ENCODE data around the gene C16orf74.

Gene C16orf74

GRCh38 chr16:85777583-85778310 is 26.9 kb upstream of the C16orf74 start:
- H3K36me3 ChIP-seq (ENCODE audit: control insufficient read depth, insufficient read depth, low read length), result peaks cover 45% of the 10 kb centered on the region
- H3K4me1 ChIP-seq (ENCODE audit: control insufficient read depth, insufficient read depth, low read length, poor library complexity, severe bottlenecking), result no peaks in the 10 kb centered on the region
- no peak overlapping the region for H3K27ac ChIP-seq (ENCODE audit: insufficient read depth, low read length, poor library complexity, severe bottlenecking)
- no peak overlapping the region for H3K4me3 ChIP-seq (ENCODE audit: insufficient read depth, low read depth, low read length, poor library complexity, severe bottlenecking)
- no peak for DNase-seq
- H3K9me3 ChIP-seq (ENCODE audit: control insufficient read depth, low read length), result no peaks in the 10 kb centered on the region
- H3K27me3 ChIP-seq (replicated peaks; ENCODE audit: control insufficient read depth, insufficient read depth, low read length, poor library complexity, severe bottlenecking), result no peaks in the 10 kb centered on the region

GRCh38 chr16:85774811-85775210 is 23.9 kb upstream of the C16orf74 start:
- no peak for DNase-seq
- no peak overlapping the region for H3K4me3 ChIP-seq (ENCODE audit: insufficient read depth, low read depth, low read length, poor library complexity, severe bottlenecking)
- no peak overlapping the region for H3K27ac ChIP-seq (ENCODE audit: insufficient read depth, low read length, poor library complexity, severe bottlenecking)
- H3K9me3 ChIP-seq (ENCODE audit: control insufficient read depth, low read length), result no peaks in the 10 kb centered on the region
- H3K36me3 ChIP-seq (ENCODE audit: control insufficient read depth, insufficient read depth, low read length), result peaks cover 18% of the 10 kb centered on the region
- no peaks in the 10 kb centered on the region for H3K4me1 ChIP-seq (ENCODE audit: control insufficient read depth, insufficient read depth, low read length, poor library complexity, severe bottlenecking)
- no peaks in the 10 kb centered on the region for H3K27me3 ChIP-seq (replicated peaks; ENCODE audit: control insufficient read depth, insufficient read depth, low read length, poor library complexity, severe bottlenecking)

DNA sequence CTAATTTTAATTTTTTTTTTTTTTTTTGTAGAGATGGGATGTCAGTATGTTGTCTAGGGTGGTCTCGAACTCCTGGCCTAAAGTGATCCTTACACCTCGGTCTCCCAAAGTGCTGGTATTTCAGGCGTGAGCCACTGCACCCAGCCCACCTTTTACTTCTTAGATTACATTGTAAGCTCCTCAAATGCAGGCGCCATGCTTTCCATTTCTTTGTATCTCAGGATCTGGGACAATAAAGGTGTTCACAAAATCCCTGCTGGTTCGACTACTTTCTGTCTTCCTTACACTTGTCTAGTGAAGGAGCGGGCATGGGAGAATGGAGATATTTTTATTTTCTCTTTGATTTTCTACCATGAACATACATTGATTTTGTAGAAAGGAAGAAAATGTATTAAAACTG is 23.2 kb upstream of the C16orf74 start:
- H3K27me3 ChIP-seq (replicated peaks; ENCODE audit: control insufficient read depth, insufficient read depth, low read length, poor library complexity, severe bottlenecking), result no peaks in the 10 kb centered on the region
- H3K27ac ChIP-seq (ENCODE audit: insufficient read depth, low read length, poor library complexity, severe bottlenecking), result no peak overlapping the region
- H3K9me3 ChIP-seq (ENCODE audit: control insufficient read depth, low read length), result no peaks in the 10 kb centered on the region
- no peak overlapping the region for H3K4me3 ChIP-seq (ENCODE audit: insufficient read depth, low read depth, low read length, poor library complexity, severe bottlenecking)
- H3K4me1 ChIP-seq (ENCODE audit: control insufficient read depth, insufficient read depth, low read length, poor library complexity, severe bottlenecking), result no peaks in the 10 kb centered on the region
- no peak for DNase-seq
- H3K36me3 ChIP-seq (ENCODE audit: control insufficient read depth, insufficient read depth, low read length), result peaks cover 11% of the 10 kb centered on the region

DNA sequence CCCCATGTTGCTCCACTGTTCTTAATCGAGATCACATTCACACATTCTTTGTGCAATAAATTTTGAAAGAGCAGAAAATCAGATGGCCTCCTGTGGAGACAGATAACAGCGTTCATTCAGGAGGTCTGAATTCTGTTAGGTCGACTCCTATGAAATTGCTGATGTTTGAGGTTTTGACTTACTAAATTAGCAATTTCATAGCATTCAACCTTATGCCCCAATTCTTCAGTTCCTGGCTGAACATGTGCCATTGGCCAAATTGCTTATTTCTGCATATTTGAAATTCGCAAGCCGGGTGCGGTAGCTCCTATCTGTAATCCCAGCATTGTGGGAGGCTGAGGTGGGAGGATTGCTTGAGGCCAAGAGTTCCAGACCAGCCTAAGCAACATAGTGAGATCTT is 22.1 kb upstream of the C16orf74 start:
- no peak for DNase-seq
- no peak overlapping the region for H3K27ac ChIP-seq (ENCODE audit: insufficient read depth, low read length, poor library complexity, severe bottlenecking)
- peaks cover under 1% of the 10 kb centered on the region for H3K36me3 ChIP-seq (ENCODE audit: control insufficient read depth, insufficient read depth, low read length)
- H3K4me1 ChIP-seq (ENCODE audit: control insufficient read depth, insufficient read depth, low read length, poor library complexity, severe bottlenecking), result no peaks in the 10 kb centered on the region
- H3K9me3 ChIP-seq (ENCODE audit: control insufficient read depth, low read length), result no peaks in the 10 kb centered on the region
- H3K4me3 ChIP-seq (ENCODE audit: insufficient read depth, low read depth, low read length, poor library complexity, severe bottlenecking), result no peak overlapping the region
- no peaks in the 10 kb centered on the region for H3K27me3 ChIP-seq (replicated peaks; ENCODE audit: control insufficient read depth, insufficient read depth, low read length, poor library complexity, severe bottlenecking)

GRCh38 chr16:85770741-85771140 is 19.8 kb upstream of the C16orf74 start:
- H3K4me1 ChIP-seq (ENCODE audit: control insufficient read depth, insufficient read depth, low read length, poor library complexity, severe bottlenecking), result no peaks in the 10 kb centered on the region
- H3K4me3 ChIP-seq (ENCODE audit: insufficient read depth, low read depth, low read length, poor library complexity, severe bottlenecking), result no peak overlapping the region
- no peak for DNase-seq
- H3K27me3 ChIP-seq (replicated peaks; ENCODE audit: control insufficient read depth, insufficient read depth, low read length, poor library complexity, severe bottlenecking), result no peaks in the 10 kb centered on the region
- H3K27ac ChIP-seq (ENCODE audit: insufficient read depth, low read length, poor library complexity, severe bottlenecking), result no peak overlapping the region
- H3K9me3 ChIP-seq (ENCODE audit: control insufficient read depth, low read length), result no peaks in the 10 kb centered on the region
- no peaks in the 10 kb centered on the region for H3K36me3 ChIP-seq (ENCODE audit: control insufficient read depth, insufficient read depth, low read length)

DNA sequence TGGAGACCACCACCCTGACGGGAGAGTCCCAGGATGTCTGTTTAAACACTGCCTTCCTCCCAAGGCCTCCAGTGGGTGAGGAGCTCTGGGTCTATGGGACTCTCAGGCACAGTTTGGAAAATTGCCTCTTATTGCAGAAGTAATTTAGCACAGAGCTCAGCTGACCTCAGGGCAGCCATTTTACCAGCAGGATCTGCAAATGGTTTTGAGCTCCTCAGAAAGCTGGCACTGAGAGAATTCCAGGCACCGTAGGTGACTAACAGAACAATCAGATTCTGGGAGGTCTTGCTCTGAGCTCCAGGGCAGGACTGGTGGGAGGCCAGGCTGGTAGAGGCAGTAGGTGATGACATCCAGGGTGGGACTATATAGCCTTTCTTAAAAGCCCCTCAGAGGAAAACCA is 17.3 kb upstream of the C16orf74 start:
- no peaks in the 10 kb centered on the region for H3K4me1 ChIP-seq (ENCODE audit: control insufficient read depth, insufficient read depth, low read length, poor library complexity, severe bottlenecking)
- no peaks in the 10 kb centered on the region for H3K27me3 ChIP-seq (replicated peaks; ENCODE audit: control insufficient read depth, insufficient read depth, low read length, poor library complexity, severe bottlenecking)
- no peak overlapping the region for H3K4me3 ChIP-seq (ENCODE audit: insufficient read depth, low read depth, low read length, poor library complexity, severe bottlenecking)
- DNase-seq, result no peak
- H3K27ac ChIP-seq (ENCODE audit: insufficient read depth, low read length, poor library complexity, severe bottlenecking), result no peak overlapping the region
- no peaks in the 10 kb centered on the region for H3K36me3 ChIP-seq (ENCODE audit: control insufficient read depth, insufficient read depth, low read length)
- no peaks in the 10 kb centered on the region for H3K9me3 ChIP-seq (ENCODE audit: control insufficient read depth, low read length)

- Histone ChIP-seq H3K27ac (ENCODE audit: insufficient read depth, low read length, poor library complexity, severe bottlenecking) (no peak overlapping the region), H3K36me3 (ENCODE audit: control insufficient read depth, insufficient read depth, low read length) (no peaks in the 10 kb centered on the region), H3K4me3 (ENCODE audit: insufficient read depth, low read depth, low read length, poor library complexity, severe bottlenecking) (no peak overlapping the region), H3K9me3 (ENCODE audit: control insufficient read depth, low read length) (no peaks in the 10 kb centered on the region), H3K4me1 (ENCODE audit: control insufficient read depth, insufficient read depth, low read length, poor library complexity, severe bottlenecking) (no peaks in the 10 kb centered on the region), H3K27me3 (replicated peaks; ENCODE audit: control insufficient read depth, insufficient read depth, low read length, poor library complexity, severe bottlenecking) (no peaks in the 10 kb centered on the region)
- DNase-seq, result no peak
Observed at GRCh38 chr16:85767531-85767930, 16.6 kb upstream of the C16orf74 start.

DNA sequence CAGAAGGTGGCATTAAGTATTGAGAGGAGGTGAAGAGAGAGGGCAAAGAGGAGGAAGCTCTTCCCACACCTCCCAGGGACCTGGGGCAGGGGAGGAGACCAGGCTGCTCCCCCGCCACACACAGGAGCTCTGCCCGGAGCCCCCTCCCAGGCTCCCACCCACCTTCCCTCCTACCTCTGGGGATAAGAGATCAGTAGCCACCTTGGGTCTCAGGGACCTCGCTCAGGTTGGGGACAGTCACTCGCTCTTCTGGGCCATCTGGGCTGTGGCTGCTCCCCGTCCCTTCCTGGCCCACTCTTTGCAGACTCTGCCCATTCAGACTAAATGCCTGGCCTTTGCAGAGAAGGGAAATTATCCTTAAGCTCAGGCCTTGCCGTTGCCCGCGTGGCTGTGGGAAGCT is 14.9 kb upstream of the C16orf74 start:
- H3K4me1 ChIP-seq (ENCODE audit: control insufficient read depth, insufficient read depth, low read length, poor library complexity, severe bottlenecking), result no peaks in the 10 kb centered on the region
- no peaks in the 10 kb centered on the region for H3K36me3 ChIP-seq (ENCODE audit: control insufficient read depth, insufficient read depth, low read length)
- H3K9me3 ChIP-seq (ENCODE audit: control insufficient read depth, low read length), result no peaks in the 10 kb centered on the region
- H3K4me3 ChIP-seq (ENCODE audit: insufficient read depth, low read depth, low read length, poor library complexity, severe bottlenecking), result no peak overlapping the region
- DNase-seq, result no peak
- no peaks in the 10 kb centered on the region for H3K27me3 ChIP-seq (replicated peaks; ENCODE audit: control insufficient read depth, insufficient read depth, low read length, poor library complexity, severe bottlenecking)
- no peak overlapping the region for H3K27ac ChIP-seq (ENCODE audit: insufficient read depth, low read length, poor library complexity, severe bottlenecking)

- DNase-seq, result no peak
- no peaks in the 10 kb centered on the region for H3K9me3 ChIP-seq (ENCODE audit: control insufficient read depth, low read length)
- H3K4me3 ChIP-seq (ENCODE audit: insufficient read depth, low read depth, low read length, poor library complexity, severe bottlenecking), result no peak overlapping the region
- no peak overlapping the region for H3K27ac ChIP-seq (ENCODE audit: insufficient read depth, low read length, poor library complexity, severe bottlenecking)
- H3K4me1 ChIP-seq (ENCODE audit: control insufficient read depth, insufficient read depth, low read length, poor library complexity, severe bottlenecking), result no peaks in the 10 kb centered on the region
- no peaks in the 10 kb centered on the region for H3K27me3 ChIP-seq (replicated peaks; ENCODE audit: control insufficient read depth, insufficient read depth, low read length, poor library complexity, severe bottlenecking)
- no peaks in the 10 kb centered on the region for H3K36me3 ChIP-seq (ENCODE audit: control insufficient read depth, insufficient read depth, low read length)
Observed at GRCh38 chr16:85765211-85765610, 14.3 kb upstream of the C16orf74 start.

DNA sequence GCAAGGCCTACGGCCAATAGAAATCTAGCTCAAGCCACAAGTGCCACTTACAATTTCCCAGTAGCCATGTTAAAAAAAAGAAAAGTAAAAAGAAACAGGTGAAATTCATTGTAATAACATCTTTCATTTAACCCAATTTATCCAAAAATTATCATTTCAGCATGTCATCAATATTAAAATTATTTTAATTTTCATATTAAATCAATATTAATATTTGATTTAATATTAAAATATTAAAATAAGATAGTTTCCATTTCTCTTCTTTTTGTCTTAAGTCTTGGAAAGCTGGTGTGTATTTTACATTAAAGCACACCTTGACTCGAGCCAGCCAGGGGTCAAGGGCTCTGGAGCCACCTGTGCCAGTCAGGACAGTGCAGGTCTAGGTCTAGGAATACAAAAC is 12.7 kb upstream of the C16orf74 start:
- Histone ChIP-seq H3K4me1 (ENCODE audit: control insufficient read depth, insufficient read depth, low read length, poor library complexity, severe bottlenecking) (no peaks in the 10 kb centered on the region), H3K9me3 (ENCODE audit: control insufficient read depth, low read length) (no peaks in the 10 kb centered on the region), H3K27me3 (replicated peaks; ENCODE audit: control insufficient read depth, insufficient read depth, low read length, poor library complexity, severe bottlenecking) (peaks cover 3% of the 10 kb centered on the region), H3K36me3 (ENCODE audit: control insufficient read depth, insufficient read depth, low read length) (no peaks in the 10 kb centered on the region), H3K27ac (ENCODE audit: insufficient read depth, low read length, poor library complexity, severe bottlenecking) (no peak overlapping the region), H3K4me3 (ENCODE audit: insufficient read depth, low read depth, low read length, poor library complexity, severe bottlenecking) (no peak overlapping the region)
- DNase-seq, result no peak
